ENCODE data around the gene HOXA1.

HOXA1 gene

GRCh38 chr7:27116962-27117886 is 21.4 kb upstream of the HOXA1 start:
- no peak for DNase-seq (ENCODE audit: low read depth in 3 of 3)

GRCh38 chr7:27116031-27116961 is 20.5 kb upstream of the HOXA1 start:
- DNase-seq (ENCODE audit: low read depth in 3 of 3), result no peak

- no peak for DNase-seq (ENCODE audit: low read depth in 3 of 3)
Measured at GRCh38 chr7:27115221-27116026, 19.6 kb upstream of the HOXA1 start.

- no peak for DNase-seq (ENCODE audit: low read depth in 3 of 3)
Measured at GRCh38 chr7:27114881-27115220, 19.1 kb upstream of the HOXA1 start.

- no peak for DNase-seq (ENCODE audit: low read depth in 3 of 3)
Measured at GRCh38 chr7:27113991-27114769, 18.4 kb upstream of the HOXA1 start.

- DNase-seq (ENCODE audit: low read depth in 3 of 3), result no peak
Measured at GRCh38 chr7:27112955-27113949, 17.5 kb upstream of the HOXA1 start.

- no peak for DNase-seq (ENCODE audit: low read depth in 3 of 3)
Measured at GRCh38 chr7:27112361-27112760, 16.6 kb upstream of the HOXA1 start.

GRCh38 chr7:27111751-27112277 is 16.0 kb upstream of the HOXA1 start:
- DNase-seq (ENCODE audit: low read depth in 3 of 3), result no peak

GRCh38 chr7:27111042-27111750 is 15.4 kb upstream of the HOXA1 start:
- DNase-seq (ENCODE audit: low read depth in 3 of 3), result no peak

- no peak for DNase-seq (ENCODE audit: low read depth in 3 of 3)
Measured at GRCh38 chr7:27110186-27111031, 14.6 kb upstream of the HOXA1 start.

GRCh38 chr7:27109466-27110185 is 13.8 kb upstream of the HOXA1 start:
- no peak for DNase-seq (ENCODE audit: low read depth in 3 of 3)

GRCh38 chr7:27108390-27109127 is 12.8 kb upstream of the HOXA1 start:
- no peak for DNase-seq (ENCODE audit: low read depth in 3 of 3)

GRCh38 chr7:27107391-27108381 is 11.9 kb upstream of the HOXA1 start:
- DNase-seq (ENCODE audit: low read depth in 3 of 3), result no peak

- no peak for DNase-seq (ENCODE audit: low read depth in 3 of 3)
Measured at GRCh38 chr7:27106901-27107240, 11.1 kb upstream of the HOXA1 start.

GRCh38 chr7:27106181-27106900 is 10.5 kb upstream of the HOXA1 start:
- DNase-seq (ENCODE audit: low read depth in 3 of 3), result no peak

All from stimulated activated CD4-positive, alpha-beta T cell treated with anti-CD3 and anti-CD28 coated beads, TNF-alpha, amount 100 ng/mL, for 48 hours (primary cell).